SK-N-SH (cell line): ENCODE results near the gene MTR. TPM values are rescaled to one million over a fixed set of nuclear protein-coding genes. Genes with fewer than 3 reads are reported as not detected.

Source experiments
- CTCF ChIA-PET: fragments of 300-600, 350-600 bp; formaldehyde crosslinking; extraction: SDS; loops from one replicate; lab custom pipeline; 2021; lab: Yijun Ruan, JAX
- POLR2A ChIA-PET: fragments of 350-600 bp; sonication (Branson Sonifier 250); formaldehyde crosslinking; extraction: SDS; loops from one replicate; lab custom pipeline; 2020; ENCODE audit warnings: antibody characterized with exemption, inconsistent platforms; lab: Yijun Ruan, JAX
- DNase-seq: peaks from one replicate; pipeline ENCODE4 v3.0.0; 2012
- H2AFZ ChIP-seq: fragments of 200-600 bp; sonication (generic); 2 replicates; pipeline ENCODE4 v1.8.1; 2016; ENCODE audit warnings: antibody characterized with exemption, mild to moderate bottlenecking, low read depth
- H3F3A ChIP-seq: fragments of 200-600 bp; sonication (generic); replicated peaks from 2 replicates; pipeline ENCODE3; 2016; ENCODE audit warnings: antibody characterized with exemption, mild to moderate bottlenecking; ENCODE audit not compliant: insufficient read depth
- H3K27ac ChIP-seq, 2 experiments: fragments of 200-500 bp in 1 of 2; fragments of 200-600 bp in 1 of 2; sonication (Bioruptor generic) in 1 of 2; sonication (generic), shearing (Covaris generic) in 1 of 2; 2 replicates each; pipeline versions ENCODE4 v1.5.1 to v1.6.1; 2014 to 2016; ENCODE audit warnings: low read depth in 2 of 2, inconsistent platforms in 1 of 2, low read length in 1 of 2, mild to moderate bottlenecking in 1 of 2, mixed read lengths in 1 of 2
- H3K27me3 ChIP-seq: fragments of 200-600 bp; sonication (generic), shearing (Covaris generic); 2 replicates; pipeline ENCODE4 v1.6.1; 2016; ENCODE audit warnings: mixed run types; ENCODE audit not compliant: insufficient read depth
- H3K36me3 ChIP-seq, 2 experiments: fragments of 200-500 bp in 1 of 2; fragments of 200-600 bp in 1 of 2; sonication (Bioruptor generic) in 1 of 2; sonication (generic) in 1 of 2; replicated peaks in 1 of 2; 2 replicates each; pipeline versions ENCODE3 to v1.5.1; 2014 to 2016; ENCODE audit warnings: low read length in 1 of 2, mild to moderate bottlenecking in 1 of 2; ENCODE audit not compliant: insufficient read depth in 2 of 2, control insufficient read depth in 1 of 2
- H3K4me1 ChIP-seq, 2 experiments: fragments of 200-500 bp in 1 of 2; fragments of 200-600 bp in 1 of 2; sonication (Bioruptor generic) in 1 of 2; sonication (generic), shearing (Covaris generic) in 1 of 2; 2 replicates each; pipeline versions ENCODE4 v1.5.1 to v1.6.1; 2014 to 2016; ENCODE audit warnings: low read depth in 1 of 2, low read length in 1 of 2, mixed run types in 1 of 2; ENCODE audit not compliant: insufficient read depth in 2 of 2, control insufficient read depth in 1 of 2
- H3K4me2 ChIP-seq: fragments of 200-600 bp; sonication (generic), shearing (Covaris generic); 2 replicates; pipeline ENCODE4 v1.6.1; 2017; ENCODE audit warnings: mixed run types
- H3K4me3 ChIP-seq, 2 experiments: fragments of 200-500 bp in 1 of 2; fragments of 200-600 bp in 1 of 2; sonication (Bioruptor generic) in 1 of 2; sonication (generic), shearing (Covaris generic) in 1 of 2; 2 replicates each; pipeline versions ENCODE4 v1.5.1 to v1.8.1; 2014 to 2016; ENCODE audit warnings: low read depth in 2 of 2, inconsistent platforms in 1 of 2, low read length in 1 of 2, mild to moderate bottlenecking in 1 of 2, mixed read lengths in 1 of 2, moderate library complexity in 1 of 2
- H3K79me2 ChIP-seq: fragments of 200-600 bp; sonication (generic); 2 replicates; pipeline ENCODE4 v1.8.1; 2017; ENCODE audit warnings: mild to moderate bottlenecking; ENCODE audit not compliant: insufficient read depth
- H3K9ac ChIP-seq: fragments of 200-600 bp; sonication (generic); 2 replicates; pipeline ENCODE4 v1.6.1; 2017; ENCODE audit warnings: mixed run types
- H3K9me2 ChIP-seq: fragments of 200-600 bp; sonication (generic); 2 replicates; pipeline ENCODE4 v1.6.1; 2017; ENCODE audit warnings: mixed run types
- H3K9me3 ChIP-seq: fragments of 200-600 bp; sonication (generic); 2 replicates; pipeline ENCODE4 v1.6.1; 2017; ENCODE audit warnings: mixed run types, mild to moderate bottlenecking, moderate library complexity
- H4K20me1 ChIP-seq: fragments of 200-600 bp; sonication (generic); 2 replicates; pipeline ENCODE4 v1.6.1; 2017; ENCODE audit warnings: mild to moderate bottlenecking, mixed run types; ENCODE audit not compliant: insufficient read depth
- CHD2 ChIP-seq: fragments of 150-350 bp; IDR thresholded peaks from 2 replicates; pipeline ENCODE4 v1.6.1; 2018; ENCODE audit warnings: low read length; ENCODE audit not compliant: partially characterized antibody
- ELF1 ChIP-seq: IDR thresholded peaks from 2 replicates; pipeline ENCODE4 v1.4.0; 2012
- EP300 ChIP-seq, 2 experiments: IDR thresholded peaks; 2 replicates each; pipeline versions ENCODE4 v1.4.0 to v1.6.1; 2012; ENCODE audit warnings: borderline replicate concordance in 1 of 2, low read depth in 1 of 2, low read length in 1 of 2
- FOXJ3 ChIP-seq: sonication (generic); formaldehyde crosslinking; IDR thresholded peaks from 2 replicates; pipeline ENCODE4 v1.5.1; 2020; ENCODE audit warnings: mild to moderate bottlenecking, missing genetic modification reagents
- FOXM1 ChIP-seq: IDR thresholded peaks from 2 replicates; pipeline ENCODE4 v1.4.0; 2012; ENCODE audit warnings: low read depth, mild to moderate bottlenecking
- GABPA ChIP-seq: IDR thresholded peaks from 2 replicates; pipeline ENCODE4 v1.4.0; 2012; ENCODE audit warnings: low read depth, mild to moderate bottlenecking
- GATA2 ChIP-seq: sonication (generic); formaldehyde crosslinking; IDR thresholded peaks from 2 replicates; pipeline ENCODE4 v1.5.0; 2020; ENCODE audit warnings: mild to moderate bottlenecking, missing genetic modification reagents
- MEF2A ChIP-seq: IDR thresholded peaks from 2 replicates; pipeline ENCODE4 v1.4.0; 2012; ENCODE audit warnings: low read depth, borderline replicate concordance
- MXI1 ChIP-seq: IDR thresholded peaks from 2 replicates; pipeline ENCODE4 v1.6.1; 2012; ENCODE audit warnings: mild to moderate bottlenecking, low read depth, low read length, improper control_type of control experiment
- RAD21 ChIP-seq: IDR thresholded peaks from 2 replicates; pipeline ENCODE4 v1.6.1; 2012; ENCODE audit warnings: mild to moderate bottlenecking, low read length
- RFX5 ChIP-seq: IDR thresholded peaks from 2 replicates; pipeline ENCODE4 v1.6.1; 2012; ENCODE audit warnings: mild to moderate bottlenecking, improper control_type of control experiment, low read length
- RXRA ChIP-seq: IDR thresholded peaks from 2 replicates; pipeline ENCODE4 v1.4.0; 2012; ENCODE audit warnings: low read depth, mild to moderate bottlenecking, borderline replicate concordance
- SMC3 ChIP-seq: IDR thresholded peaks from 2 replicates; pipeline ENCODE4 v1.6.1; 2012; ENCODE audit warnings: low read depth, low read length, improper control_type of control experiment
- TAF1 ChIP-seq: IDR thresholded peaks from 2 replicates; pipeline ENCODE4 v1.6.1; 2012; ENCODE audit warnings: low read depth, mild to moderate bottlenecking, low read length, moderate library complexity, borderline replicate concordance
- TEAD4 ChIP-seq: IDR thresholded peaks from 2 replicates; pipeline ENCODE4 v1.4.0; 2012; ENCODE audit warnings: mild to moderate bottlenecking, borderline replicate concordance; ENCODE audit not compliant: insufficient read depth
- whole genome bisulfite sequencing: methylation state at CpG from one replicate; pipeline ENCODE4 v1.1.6; 2017; ENCODE audit warnings: low lambda C conversion rate; 5-methylcytosine and 5-hydroxymethylcytosine counted together
- polyA plus RNA-seq, 3 experiments: library from polyadenylated mRNA; depleted of rRNA; stranded (reverse); fragments of >200 nt; gene quantifications; 2 replicates each; pipeline ENCODE4 v1.2.3, GENCODE V29; 2012
- TF ChIP-seq, protein P1 (sequence below): fragments of 150-350 bp; IDR thresholded peaks from 2 replicates; pipeline ENCODE4 v1.6.1; 2016; ENCODE audit warnings: mild to moderate bottlenecking, low read depth, low read length
- TF ChIP-seq, protein P2 (sequence below): fragments of 200-600 bp; sonication (generic); IDR thresholded peaks from 2 replicates; pipeline ENCODE4 v1.6.1; 2017; ENCODE audit warnings: antibody characterized with exemption, mild to moderate bottlenecking, moderate library complexity
- TF ChIP-seq, protein P3 (sequence below): fragments of 150-350 bp; IDR thresholded peaks from 2 replicates; pipeline ENCODE4 v1.6.1; 2017; ENCODE audit warnings: antibody characterized with exemption, low read length, low read depth, borderline replicate concordance
- TF ChIP-seq, protein P4 (sequence below): IDR thresholded peaks from 2 replicates; pipeline ENCODE4 v1.4.0; 2012; ENCODE audit warnings: low read depth, borderline replicate concordance

MTR gene
- polyA plus RNA-seq, 1 of the 3 experiments (the other 2 are of a cell fraction): 5.4 TPM

DNA sequence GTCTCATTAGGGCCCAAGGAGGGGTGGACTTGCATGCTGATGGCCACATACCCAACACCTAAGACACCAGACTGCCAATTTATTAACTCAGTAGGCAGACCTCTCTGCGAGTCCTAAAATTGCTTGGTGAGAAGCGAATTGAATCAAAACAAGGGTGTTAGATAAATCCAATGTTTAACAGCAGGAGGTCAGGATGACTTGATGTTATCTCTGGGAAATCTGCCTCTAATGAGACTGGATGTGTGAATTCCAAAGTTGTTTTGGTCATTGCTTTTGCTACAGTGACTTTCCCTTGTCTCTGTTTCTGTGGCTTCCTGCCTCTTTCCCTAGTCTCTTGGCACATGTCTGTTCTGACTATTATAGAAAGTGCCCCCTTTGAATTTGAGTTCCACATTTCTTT is 20.8 kb downstream of the MTR start:
- CTCF ChIA-PET: no interaction called here
- no peak overlapping the region for H3K27ac ChIP-seq
- no peak for DNase-seq
- H3K79me2 ChIP-seq: peaks cover 2% of the 10 kb centered on the region; the same call in 1 of the 2 replicates
- TF ChIP-seq GATA2 (CRISPR knock-in tag) (no peak), FOXJ3 (CRISPR knock-in tag) (no peak), GABPA (no peak), TEAD4 (no peak), ELF1 (no peak), FOXM1 (no peak), RXRA (no peak), CHD2 (no peak), SMC3 (no peak), TAF1 (no peak), RFX5 (no peak), MXI1 (no peak), EP300 (IDR thresholded peaks at IDR 0.05; ENCODE audit: borderline replicate concordance in 1 of 2, low read depth in 1 of 2, low read length in 1 of 2) (no peak), RAD21 (no peak), MEF2A (no peak)
- TF ChIP-seq, protein P1, sequence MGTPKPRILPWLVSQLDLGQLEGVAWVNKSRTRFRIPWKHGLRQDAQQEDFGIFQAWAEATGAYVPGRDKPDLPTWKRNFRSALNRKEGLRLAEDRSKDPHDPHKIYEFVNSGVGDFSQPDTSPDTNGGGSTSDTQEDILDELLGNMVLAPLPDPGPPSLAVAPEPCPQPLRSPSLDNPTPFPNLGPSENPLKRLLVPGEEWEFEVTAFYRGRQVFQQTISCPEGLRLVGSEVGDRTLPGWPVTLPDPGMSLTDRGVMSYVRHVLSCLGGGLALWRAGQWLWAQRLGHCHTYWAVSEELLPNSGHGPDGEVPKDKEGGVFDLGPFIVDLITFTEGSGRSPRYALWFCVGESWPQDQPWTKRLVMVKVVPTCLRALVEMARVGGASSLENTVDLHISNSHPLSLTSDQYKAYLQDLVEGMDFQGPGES: no peak
- TF ChIP-seq, protein P2, sequence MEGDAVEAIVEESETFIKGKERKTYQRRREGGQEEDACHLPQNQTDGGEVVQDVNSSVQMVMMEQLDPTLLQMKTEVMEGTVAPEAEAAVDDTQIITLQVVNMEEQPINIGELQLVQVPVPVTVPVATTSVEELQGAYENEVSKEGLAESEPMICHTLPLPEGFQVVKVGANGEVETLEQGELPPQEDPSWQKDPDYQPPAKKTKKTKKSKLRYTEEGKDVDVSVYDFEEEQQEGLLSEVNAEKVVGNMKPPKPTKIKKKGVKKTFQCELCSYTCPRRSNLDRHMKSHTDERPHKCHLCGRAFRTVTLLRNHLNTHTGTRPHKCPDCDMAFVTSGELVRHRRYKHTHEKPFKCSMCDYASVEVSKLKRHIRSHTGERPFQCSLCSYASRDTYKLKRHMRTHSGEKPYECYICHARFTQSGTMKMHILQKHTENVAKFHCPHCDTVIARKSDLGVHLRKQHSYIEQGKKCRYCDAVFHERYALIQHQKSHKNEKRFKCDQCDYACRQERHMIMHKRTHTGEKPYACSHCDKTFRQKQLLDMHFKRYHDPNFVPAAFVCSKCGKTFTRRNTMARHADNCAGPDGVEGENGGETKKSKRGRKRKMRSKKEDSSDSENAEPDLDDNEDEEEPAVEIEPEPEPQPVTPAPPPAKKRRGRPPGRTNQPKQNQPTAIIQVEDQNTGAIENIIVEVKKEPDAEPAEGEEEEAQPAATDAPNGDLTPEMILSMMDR: no peak
- TF ChIP-seq, protein P3, sequence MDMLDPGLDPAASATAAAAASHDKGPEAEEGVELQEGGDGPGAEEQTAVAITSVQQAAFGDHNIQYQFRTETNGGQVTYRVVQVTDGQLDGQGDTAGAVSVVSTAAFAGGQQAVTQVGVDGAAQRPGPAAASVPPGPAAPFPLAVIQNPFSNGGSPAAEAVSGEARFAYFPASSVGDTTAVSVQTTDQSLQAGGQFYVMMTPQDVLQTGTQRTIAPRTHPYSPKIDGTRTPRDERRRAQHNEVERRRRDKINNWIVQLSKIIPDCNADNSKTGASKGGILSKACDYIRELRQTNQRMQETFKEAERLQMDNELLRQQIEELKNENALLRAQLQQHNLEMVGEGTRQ: no peak
- TF ChIP-seq, protein P4, sequence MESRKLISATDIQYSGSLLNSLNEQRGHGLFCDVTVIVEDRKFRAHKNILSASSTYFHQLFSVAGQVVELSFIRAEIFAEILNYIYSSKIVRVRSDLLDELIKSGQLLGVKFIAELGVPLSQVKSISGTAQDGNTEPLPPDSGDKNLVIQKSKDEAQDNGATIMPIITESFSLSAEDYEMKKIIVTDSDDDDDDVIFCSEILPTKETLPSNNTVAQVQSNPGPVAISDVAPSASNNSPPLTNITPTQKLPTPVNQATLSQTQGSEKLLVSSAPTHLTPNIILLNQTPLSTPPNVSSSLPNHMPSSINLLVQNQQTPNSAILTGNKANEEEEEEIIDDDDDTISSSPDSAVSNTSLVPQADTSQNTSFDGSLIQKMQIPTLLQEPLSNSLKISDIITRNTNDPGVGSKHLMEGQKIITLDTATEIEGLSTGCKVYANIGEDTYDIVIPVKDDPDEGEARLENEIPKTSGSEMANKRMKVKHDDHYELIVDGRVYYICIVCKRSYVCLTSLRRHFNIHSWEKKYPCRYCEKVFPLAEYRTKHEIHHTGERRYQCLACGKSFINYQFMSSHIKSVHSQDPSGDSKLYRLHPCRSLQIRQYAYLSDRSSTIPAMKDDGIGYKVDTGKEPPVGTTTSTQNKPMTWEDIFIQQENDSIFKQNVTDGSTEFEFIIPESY: no peak
- TF ChIP-seq, all 33 proteins: peak for 0
- 95% methylated on average over 2 of the region's 2 CpGs for WGBS
- POLR2A ChIA-PET: no interaction called here
- Histone ChIP-seq H3K4me2 (no peak overlapping the region), H4K20me1 (no peaks in the 10 kb centered on the region), H2AFZ (no peak overlapping the region), H3K4me3 (no peak overlapping the region), H3K9me2 (no peaks in the 10 kb centered on the region), H3F3A (no peaks in the 10 kb centered on the region), H3K36me3 (peaks cover 32 to 89% of the 10 kb centered on the region in 2 experiments), H3K9me3 (no peaks in the 10 kb centered on the region), H3K9ac (no peak overlapping the region), H3K4me1 (no peaks in the 10 kb centered on the region), H3K27me3 (no peaks in the 10 kb centered on the region)
